ENCODE measurements around the gene STXBP1. TPM values are rescaled to one million over a fixed set of nuclear protein-coding genes. Genes with fewer than 3 reads are reported as not detected.

STXBP1 gene
- 34.9 and 60.6 TPM in 2 replicates for total RNA-seq

DNA sequence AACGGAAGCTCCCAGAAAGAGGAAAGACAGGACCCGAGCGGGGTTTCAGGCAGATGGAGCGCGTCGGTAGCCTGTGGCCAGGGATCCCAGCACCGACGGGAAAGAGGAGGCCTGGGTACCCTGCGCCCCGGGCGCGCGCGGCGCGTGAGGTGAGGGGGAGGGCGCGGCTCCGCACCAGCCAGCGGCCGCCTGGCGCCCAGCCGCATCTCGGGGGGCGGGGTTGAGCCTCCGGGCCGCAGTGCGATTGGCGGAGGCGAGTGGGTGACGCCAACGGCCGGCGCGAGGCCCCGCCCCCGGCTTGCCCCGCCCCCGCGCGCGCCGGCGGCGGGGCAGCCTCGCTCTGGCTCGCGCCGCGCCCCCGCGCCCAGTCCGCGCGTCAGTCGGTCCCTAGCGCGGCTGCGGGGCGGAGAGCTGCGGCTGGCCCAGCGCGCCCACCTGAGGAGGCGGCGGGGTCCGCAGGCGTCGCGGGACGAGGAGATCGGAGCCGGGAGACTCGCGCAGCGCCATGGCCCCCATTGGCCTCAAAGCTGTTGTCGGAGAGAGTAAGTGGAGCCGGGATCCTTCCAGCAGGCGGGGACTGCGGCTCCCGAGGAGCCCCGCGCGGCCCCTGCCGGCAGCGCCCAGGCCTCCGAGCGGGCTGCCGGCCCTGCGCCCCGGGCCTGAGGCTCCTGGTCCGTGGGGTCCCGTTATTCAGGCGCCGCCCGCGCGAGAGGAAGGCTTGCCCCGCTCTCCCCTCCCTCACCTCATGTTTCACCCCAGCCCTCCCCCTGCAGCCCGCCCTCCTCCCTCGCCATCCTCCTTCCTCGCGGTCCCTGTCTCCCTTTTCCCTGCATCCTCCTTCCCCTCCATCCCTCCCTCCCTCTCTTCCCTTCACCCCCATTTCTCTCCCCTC, at the start of gene STXBP1:
TSS of gene STXBP1 (plus strand) at position 379 of the 892 bp plus-strand sequence. CDS start at position 506, 127 bp downstream.

DNA sequence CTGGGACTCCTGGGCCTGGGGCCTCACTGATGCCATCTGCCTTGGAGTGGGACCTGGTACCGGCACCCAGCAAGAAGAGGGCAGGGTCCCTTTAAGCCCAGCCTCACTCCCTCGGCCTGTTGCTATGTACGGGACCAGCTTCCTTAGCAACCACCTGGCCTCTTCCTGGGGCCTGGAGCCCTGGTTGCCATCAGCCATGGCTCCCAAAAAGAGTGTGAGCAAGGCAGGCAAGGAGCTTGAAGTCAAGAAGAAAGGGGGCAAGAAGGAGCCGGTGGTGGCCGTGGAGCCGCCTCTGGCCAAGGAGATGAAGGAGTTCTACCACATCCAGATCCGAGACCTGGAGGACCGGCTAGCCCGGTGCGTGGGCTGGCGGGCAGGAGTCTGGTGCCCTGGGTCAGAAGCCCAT, 94.8 kb downstream of the STXBP1 start, which contains the start of gene CFAP157:
TSS of gene CFAP157 (plus strand) at position 153 of the 406 bp plus-strand sequence. CDS start at position 197, 44 bp downstream.

DNA sequence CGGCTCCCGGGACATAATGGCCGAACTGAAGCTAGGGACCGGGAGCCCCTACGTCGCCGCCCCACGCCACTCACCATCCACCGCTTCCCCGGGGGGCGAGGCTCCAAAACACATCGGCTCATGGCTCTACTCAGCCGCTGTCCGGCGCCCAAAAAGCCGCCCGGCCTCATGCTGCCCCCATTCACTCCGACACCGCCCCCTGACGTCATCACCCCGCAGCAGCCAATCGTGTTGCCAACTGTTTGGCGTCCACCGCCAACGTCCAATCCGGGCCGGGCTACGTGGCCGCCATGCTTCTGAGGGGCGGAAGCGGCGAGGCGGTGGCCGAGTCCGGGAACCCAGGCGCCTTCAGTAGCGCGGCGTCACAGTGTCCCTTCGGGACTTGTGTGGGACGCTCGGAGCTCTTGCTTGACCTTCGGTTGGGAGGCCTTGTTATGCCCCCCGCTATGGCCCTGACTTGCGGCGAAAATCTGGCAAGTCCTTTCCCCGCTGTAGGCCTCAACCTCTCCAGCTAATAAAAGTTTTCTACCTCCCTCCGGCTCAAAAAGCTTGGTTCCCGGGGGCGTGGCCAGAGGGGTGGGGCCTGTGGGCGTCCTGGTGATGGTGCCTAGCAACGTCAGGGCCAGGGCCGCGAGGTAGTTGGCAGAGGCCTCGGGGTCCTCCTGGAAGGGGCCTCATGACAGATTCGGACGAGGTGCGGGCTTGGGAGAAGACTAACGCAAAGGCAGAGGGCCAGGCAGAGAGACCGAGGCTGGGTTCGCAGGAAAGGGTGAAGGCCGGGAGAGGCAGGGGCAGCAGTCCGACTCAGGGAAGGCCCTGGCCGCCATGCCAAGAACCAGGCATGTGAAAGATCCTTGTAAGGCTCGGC, 103.6 kb downstream of the STXBP1 start, which contains the start of the genes PTRH1 and TTC16:
TSS of gene PTRH1 (minus strand) at position 194 of the 868 bp plus-strand sequence. CDS start at position 170, 24 bp downstream.
TSS of gene TTC16 (plus strand) at position 610 of the 868 bp plus-strand sequence. CDS start at position 677, 67 bp downstream.

DNA sequence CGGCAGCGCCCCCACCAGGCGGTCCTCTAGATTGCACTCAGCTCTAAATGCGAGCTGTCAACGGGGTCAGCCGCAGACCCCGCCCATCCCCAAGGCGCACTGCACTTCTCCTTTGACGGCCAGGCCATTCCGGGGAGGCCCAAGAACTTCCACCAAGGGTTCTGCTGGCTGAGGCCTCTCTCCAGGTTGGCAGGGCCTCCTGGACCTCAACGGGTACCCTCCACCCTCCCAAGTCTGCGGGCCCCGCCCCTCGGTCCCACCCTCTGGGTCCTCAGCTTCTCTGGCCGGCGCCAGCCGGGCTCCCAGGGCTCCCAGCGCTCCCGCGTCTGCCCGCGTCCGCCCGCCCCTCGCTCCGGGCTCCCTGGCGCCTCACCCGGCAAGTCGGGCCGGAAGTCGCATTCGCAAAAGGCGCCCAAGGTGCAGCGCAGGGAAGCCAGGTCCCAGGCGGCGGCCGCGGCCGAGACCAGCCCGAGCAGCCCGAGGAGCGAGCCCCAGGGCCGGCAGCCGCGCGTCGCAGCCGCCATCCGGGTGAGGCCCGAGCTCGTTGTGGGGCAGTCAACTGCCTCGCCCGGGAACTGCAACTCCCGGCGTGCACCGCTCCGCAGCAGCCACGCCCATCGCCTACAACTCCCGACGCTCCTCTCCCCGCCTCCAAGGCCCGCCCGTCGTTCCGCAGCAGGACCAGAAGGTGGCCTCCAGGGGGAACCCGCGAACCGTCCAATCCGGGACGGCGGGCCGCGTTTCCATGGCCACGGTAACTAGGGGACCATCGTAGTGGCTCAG, 122.9 kb downstream of the STXBP1 start, which contains the start of gene TOR2A:
TSS of gene TOR2A (minus strand) at position 548 of the 783 bp plus-strand sequence. CDS start at position 524, 24 bp downstream.

Other genes starting within 250 kb of the STXBP1 start
- gene SLC2A8, start 215.1 kb upstream of the STXBP1 start, total RNA-seq = 6.5 and 16.0 TPM in 2 replicates
- 5.9 and 6.6 TPM in 2 replicates for gene ZNF79, start 187.9 kb upstream of the STXBP1 start, total RNA-seq
- 3,154 and 4,961 TPM in 2 replicates for gene RPL12, start 160.9 kb upstream of the STXBP1 start, total RNA-seq
- gene LRSAM1, start 160.8 kb upstream of the STXBP1 start, total RNA-seq = 7.3 and 17.6 TPM in 2 replicates
- gene CFAP157, start 94.7 kb downstream of the STXBP1 start, total RNA-seq = 0.08 TPM in 1 of 2 replicates, not detected in the other
- gene PTRH1, start 103.4 kb downstream of the STXBP1 start, total RNA-seq = 15.8 and 34.5 TPM in 2 replicates
- not detected in 2 replicates for gene TTC16, start 103.8 kb downstream of the STXBP1 start, total RNA-seq
- 14.0 and 18.3 TPM in 2 replicates for gene TOR2A, start 123.0 kb downstream of the STXBP1 start, total RNA-seq
- 0.08 and 0.52 TPM in 2 replicates for gene SH2D3C, start 166.4 kb downstream of the STXBP1 start, total RNA-seq
- 23.0 and 63.2 TPM in 2 replicates for gene CDK9, start 173.8 kb downstream of the STXBP1 start, total RNA-seq
- gene FPGS, start 190.6 kb downstream of the STXBP1 start, total RNA-seq = 57.8 and 78.6 TPM in 2 replicates
- 52.9 and 72.1 TPM in 2 replicates for gene ENG, start 242.4 kb downstream of the STXBP1 start, total RNA-seq

All from epithelial cell of alveolus of lung (primary cell).